ENCODE measurements around the gene TFB2M.

DNA sequence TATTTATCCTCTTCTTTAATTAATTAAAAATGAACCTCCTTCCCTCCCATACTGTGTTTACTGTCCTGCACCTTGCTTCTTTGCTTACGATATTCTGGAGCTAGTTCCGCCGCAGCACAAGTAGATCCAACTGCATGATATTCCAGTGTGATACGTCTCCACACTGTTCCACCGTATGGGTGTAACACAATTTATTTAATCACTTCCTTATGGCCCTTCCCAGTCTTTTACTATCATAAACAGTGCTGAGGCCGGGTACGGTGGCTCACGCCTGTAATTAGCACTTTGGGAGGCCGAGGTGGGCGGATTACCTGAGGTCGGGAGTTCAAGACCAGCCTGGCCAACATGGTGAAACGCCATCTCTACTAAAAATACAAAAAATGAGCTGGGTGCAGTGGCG, 25.9 kb upstream of the TFB2M start:
- TF ChIP-seq, protein P1, sequence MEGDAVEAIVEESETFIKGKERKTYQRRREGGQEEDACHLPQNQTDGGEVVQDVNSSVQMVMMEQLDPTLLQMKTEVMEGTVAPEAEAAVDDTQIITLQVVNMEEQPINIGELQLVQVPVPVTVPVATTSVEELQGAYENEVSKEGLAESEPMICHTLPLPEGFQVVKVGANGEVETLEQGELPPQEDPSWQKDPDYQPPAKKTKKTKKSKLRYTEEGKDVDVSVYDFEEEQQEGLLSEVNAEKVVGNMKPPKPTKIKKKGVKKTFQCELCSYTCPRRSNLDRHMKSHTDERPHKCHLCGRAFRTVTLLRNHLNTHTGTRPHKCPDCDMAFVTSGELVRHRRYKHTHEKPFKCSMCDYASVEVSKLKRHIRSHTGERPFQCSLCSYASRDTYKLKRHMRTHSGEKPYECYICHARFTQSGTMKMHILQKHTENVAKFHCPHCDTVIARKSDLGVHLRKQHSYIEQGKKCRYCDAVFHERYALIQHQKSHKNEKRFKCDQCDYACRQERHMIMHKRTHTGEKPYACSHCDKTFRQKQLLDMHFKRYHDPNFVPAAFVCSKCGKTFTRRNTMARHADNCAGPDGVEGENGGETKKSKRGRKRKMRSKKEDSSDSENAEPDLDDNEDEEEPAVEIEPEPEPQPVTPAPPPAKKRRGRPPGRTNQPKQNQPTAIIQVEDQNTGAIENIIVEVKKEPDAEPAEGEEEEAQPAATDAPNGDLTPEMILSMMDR (IDR thresholded peaks at IDR 0.05; ENCODE audit: insufficient read depth, low read length, poor library complexity, severe bottlenecking) = no peak
- TF ChIP-seq EZH2phosphoT487 (conservative IDR thresholded peaks at IDR 0.05; ENCODE audit: low read length) = no peak

Data from SU-DHL-6 (cell line).